ENCODE data around the gene FKBP9.

DNA sequence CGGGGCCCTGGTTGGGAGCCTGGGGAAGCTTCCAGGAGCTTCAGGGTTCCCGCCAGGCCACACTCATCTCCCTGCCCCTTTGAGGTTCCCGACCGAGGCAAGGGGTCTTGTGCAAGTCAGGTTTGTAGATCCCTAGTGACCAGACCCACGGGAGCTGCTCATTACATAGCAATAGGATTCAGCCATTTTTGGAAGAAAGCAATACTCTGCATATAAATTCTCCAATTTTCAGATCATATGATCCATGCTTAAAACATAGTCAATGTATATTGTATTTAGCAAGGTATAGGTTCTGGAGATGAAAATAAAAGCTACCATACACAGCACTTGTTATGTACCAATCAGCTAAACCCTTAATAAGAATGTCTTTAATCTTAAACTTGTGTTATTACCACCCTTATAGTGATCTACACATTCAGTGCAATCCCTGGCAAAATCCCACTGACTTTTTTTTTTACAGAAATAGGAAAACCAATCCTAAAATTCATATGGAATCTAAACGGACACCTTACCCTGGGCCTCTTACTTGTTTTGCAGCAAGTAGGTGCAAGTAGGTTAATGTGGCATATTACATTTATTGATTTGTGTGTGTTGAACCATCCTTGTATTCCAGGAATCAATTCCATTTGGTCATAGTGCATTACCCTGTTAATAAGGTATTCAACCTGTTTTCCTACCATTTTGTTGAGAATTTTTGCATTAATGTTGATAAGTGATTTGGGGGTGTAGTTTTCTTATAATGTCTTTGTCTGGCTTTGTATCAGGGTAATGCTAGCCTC is 13.8 kb upstream of the FKBP9 start:
- TF ChIP-seq, protein P1, sequence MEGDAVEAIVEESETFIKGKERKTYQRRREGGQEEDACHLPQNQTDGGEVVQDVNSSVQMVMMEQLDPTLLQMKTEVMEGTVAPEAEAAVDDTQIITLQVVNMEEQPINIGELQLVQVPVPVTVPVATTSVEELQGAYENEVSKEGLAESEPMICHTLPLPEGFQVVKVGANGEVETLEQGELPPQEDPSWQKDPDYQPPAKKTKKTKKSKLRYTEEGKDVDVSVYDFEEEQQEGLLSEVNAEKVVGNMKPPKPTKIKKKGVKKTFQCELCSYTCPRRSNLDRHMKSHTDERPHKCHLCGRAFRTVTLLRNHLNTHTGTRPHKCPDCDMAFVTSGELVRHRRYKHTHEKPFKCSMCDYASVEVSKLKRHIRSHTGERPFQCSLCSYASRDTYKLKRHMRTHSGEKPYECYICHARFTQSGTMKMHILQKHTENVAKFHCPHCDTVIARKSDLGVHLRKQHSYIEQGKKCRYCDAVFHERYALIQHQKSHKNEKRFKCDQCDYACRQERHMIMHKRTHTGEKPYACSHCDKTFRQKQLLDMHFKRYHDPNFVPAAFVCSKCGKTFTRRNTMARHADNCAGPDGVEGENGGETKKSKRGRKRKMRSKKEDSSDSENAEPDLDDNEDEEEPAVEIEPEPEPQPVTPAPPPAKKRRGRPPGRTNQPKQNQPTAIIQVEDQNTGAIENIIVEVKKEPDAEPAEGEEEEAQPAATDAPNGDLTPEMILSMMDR (conservative IDR thresholded peaks at IDR 0.05), result peak; percentile 65
- no peak for TF ChIP-seq ZFX (IDR thresholded peaks at IDR 0.05)

Data from C4-2B (cell line).